ENCODE measurements around the gene SPOCK3. TPM values are rescaled to one million over a fixed set of nuclear protein-coding genes. Genes with fewer than 3 reads are reported as not detected.

Gene SPOCK3
- total RNA-seq, 1 donor from 2014 or later = not detected

DNA sequence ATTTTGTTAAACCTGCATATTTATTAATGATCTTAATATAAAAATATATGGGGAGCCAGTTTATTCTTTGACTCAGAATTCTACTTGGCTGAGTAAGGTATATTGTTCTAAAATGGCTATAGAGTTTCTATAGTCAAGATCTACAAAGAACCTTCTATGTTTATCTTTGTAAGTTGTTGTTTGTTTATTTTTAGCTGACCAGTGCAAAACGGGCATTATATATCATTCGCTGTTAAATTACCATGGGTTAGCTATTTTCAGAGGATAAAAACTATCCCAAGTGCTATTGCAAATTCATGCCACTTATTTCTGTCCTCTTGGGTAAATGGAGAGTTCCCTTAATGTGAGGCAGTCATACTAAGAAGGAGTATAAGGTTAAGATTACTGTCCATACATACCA is 5.3 kb upstream of the SPOCK3 start:
- Histone ChIP-seq H3K27me3 (no peaks in the 10 kb centered on the region), H3K4me3 (no peak overlapping the region), H3K36me3 (no peaks in the 10 kb centered on the region), H3K4me1 (no peaks in the 10 kb centered on the region), H3K27ac (no peak overlapping the region), H3K9me3 (no peaks in the 10 kb centered on the region)
- intact Hi-C loops (cut with DNase I) = no loop called here
- TF ChIP-seq, protein P1, sequence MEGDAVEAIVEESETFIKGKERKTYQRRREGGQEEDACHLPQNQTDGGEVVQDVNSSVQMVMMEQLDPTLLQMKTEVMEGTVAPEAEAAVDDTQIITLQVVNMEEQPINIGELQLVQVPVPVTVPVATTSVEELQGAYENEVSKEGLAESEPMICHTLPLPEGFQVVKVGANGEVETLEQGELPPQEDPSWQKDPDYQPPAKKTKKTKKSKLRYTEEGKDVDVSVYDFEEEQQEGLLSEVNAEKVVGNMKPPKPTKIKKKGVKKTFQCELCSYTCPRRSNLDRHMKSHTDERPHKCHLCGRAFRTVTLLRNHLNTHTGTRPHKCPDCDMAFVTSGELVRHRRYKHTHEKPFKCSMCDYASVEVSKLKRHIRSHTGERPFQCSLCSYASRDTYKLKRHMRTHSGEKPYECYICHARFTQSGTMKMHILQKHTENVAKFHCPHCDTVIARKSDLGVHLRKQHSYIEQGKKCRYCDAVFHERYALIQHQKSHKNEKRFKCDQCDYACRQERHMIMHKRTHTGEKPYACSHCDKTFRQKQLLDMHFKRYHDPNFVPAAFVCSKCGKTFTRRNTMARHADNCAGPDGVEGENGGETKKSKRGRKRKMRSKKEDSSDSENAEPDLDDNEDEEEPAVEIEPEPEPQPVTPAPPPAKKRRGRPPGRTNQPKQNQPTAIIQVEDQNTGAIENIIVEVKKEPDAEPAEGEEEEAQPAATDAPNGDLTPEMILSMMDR (IDR thresholded peaks at IDR 0.05) = no peak
- no peak for DNase-seq (ENCODE audit: low spot score in 2 of 2)

DNA sequence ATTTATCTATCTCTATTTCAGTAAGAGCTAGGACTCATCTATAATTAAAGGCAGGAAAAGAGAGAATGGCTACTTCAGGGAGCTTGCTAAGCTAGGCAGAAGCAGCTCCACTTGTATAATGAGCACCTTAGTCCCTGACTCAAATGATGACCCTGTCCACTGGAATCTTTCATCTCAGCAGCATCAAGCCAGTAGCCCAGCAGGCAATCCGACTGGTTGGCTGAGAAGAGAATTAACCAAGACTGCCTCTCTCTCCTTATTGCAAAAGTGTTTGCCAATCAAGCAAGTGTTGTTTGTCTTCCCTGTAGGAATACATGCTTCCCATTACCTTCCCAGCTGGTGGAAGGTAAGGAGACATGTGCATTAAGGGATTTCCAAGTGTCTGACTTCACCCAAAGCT is 3.9 kb upstream of the SPOCK3 start:
- no peak for DNase-seq (ENCODE audit: low spot score in 2 of 2)
- TF ChIP-seq, protein P1 (IDR thresholded peaks at IDR 0.05) = no peak
- H3K4me1 ChIP-seq = peaks cover 0 to 7% of the 10 kb centered on the region in 2 donors
- no peaks in the 10 kb centered on the region for H3K27me3 ChIP-seq
- H3K27ac ChIP-seq = no peak overlapping the region
- no peak overlapping the region for H3K4me3 ChIP-seq
- intact Hi-C loops (cut with DNase I) = no loop called here
- H3K9me3 ChIP-seq = no peaks in the 10 kb centered on the region
- no peaks in the 10 kb centered on the region for H3K36me3 ChIP-seq

DNA sequence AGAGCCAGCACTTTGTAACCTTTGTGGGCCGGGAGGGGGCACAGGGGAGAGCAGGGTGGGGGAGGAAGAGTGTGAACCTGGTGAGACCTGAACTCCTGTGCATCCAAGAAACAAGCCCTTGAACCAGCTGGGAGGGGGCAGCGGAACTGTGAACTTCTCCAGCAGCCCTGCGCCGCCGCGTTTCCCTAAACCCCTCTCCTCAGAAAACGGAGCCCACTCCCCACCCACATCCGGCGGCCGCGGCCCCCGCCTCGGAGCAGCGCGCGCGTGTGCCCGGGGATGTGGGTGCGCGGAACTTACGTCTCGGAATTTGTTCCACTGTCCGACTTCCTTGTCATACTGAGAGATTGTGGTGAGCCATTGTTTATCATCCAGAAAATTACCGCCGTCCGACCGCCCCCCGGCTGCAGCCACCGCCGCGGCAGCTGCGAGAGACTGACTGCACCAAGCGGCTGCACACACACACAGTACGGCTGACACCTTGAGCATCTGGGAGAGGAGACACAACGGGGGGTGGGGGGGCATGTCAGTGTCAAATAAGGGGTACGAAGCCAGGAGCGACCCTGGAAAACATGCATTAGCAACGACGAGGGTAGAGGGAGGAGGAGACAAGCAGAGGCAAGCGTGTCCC is 494 bp downstream of the SPOCK3 start:
- Histone ChIP-seq H3K27me3 (no peaks in the 10 kb centered on the region), H3K36me3 (no peaks in the 10 kb centered on the region), H3K9me3 (no peaks in the 10 kb centered on the region), H3K27ac (no peak overlapping the region), H3K4me1 (peaks cover 0 to 7% of the 10 kb centered on the region in 2 donors), H3K4me3 (peak overlapping the region; percentile 47 to 56)
- no peak for DNase-seq (ENCODE audit: low spot score in 2 of 2)
- TF ChIP-seq, protein P1 (IDR thresholded peaks at IDR 0.05) = no peak
- intact Hi-C loops (cut with DNase I) = no loop called here

DNA sequence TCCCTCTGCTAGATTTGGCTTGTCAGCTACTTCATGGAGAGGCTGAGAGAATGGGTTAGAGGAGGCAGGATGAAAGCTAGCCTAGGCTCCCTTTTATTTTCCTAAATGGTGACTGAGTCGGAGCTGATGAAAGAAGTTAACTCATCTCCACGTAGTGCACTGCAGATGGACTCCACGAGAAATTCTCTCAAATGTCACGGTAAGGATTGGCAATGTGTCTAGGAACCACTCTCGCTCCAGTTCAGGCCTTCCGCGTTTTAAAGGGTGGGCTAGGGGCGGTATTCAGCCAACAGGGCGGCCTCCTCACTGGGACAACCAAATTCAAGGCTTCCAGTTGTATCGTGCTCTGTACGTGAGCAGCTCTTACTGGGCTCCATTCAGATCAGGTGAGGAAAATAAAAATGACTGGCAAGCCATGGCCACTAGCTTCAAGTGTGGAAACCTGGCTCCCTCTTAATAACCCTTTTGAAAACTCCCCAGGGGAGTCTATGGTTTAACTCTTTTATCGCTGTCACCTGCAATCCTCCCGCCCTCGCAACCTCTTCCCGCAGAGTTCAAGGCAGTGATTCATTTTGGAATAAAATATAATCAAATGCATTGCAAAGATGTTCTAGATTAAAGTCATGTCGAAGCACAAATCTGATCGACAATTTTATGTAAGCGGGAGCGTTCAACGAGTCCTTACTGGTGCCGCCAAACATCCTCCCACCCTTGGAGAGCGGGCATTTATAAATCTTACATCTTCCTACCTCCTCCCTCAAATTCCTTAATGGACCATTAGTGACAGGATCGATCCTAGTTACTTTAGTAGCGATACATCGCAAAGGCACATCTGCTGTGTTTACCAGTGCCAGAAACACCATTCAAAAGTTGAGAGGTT is 1.2 kb downstream of the SPOCK3 start:
- Histone ChIP-seq H3K27me3 (no peaks in the 10 kb centered on the region), H3K9me3 (no peaks in the 10 kb centered on the region), H3K36me3 (no peaks in the 10 kb centered on the region), H3K4me3 (peak overlapping the region; percentile 47 to 56), H3K27ac (no peak overlapping the region), H3K4me1 (peaks cover 0 to 7% of the 10 kb centered on the region in 2 donors)
- intact Hi-C loops (cut with DNase I) = no loop called here
- DNase-seq (ENCODE audit: low spot score in 2 of 2) = no peak
- TF ChIP-seq, protein P1 (IDR thresholded peaks at IDR 0.05) = no peak

DNA sequence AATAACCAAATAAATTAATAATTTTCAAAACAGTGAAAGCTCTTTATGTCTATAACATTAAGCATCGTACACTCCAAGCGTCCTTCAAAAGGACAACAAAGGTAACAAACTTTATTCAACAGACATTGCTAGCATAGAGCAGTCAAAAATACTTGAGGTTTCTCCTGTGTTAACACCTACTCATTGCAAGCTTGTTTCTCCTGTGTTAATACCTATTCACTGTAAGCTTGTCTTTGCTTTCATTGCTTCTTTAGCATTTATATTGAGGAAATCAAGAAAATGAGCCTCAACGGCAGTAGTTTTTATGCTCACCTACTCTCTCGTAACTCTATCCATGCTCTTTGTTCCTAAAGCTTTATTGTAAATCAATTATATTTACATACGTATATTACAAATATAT is 3.5 kb downstream of the SPOCK3 start:
- intact Hi-C loops (cut with DNase I) = no loop called here
- H3K27ac ChIP-seq = no peak overlapping the region
- H3K9me3 ChIP-seq = no peaks in the 10 kb centered on the region
- peaks cover 0 to 7% of the 10 kb centered on the region in 2 donors for H3K4me1 ChIP-seq
- TF ChIP-seq, protein P1 (IDR thresholded peaks at IDR 0.05) = no peak
- DNase-seq (ENCODE audit: low spot score in 2 of 2) = no peak
- no peaks in the 10 kb centered on the region for H3K36me3 ChIP-seq
- no peaks in the 10 kb centered on the region for H3K27me3 ChIP-seq
- H3K4me3 ChIP-seq = no peak overlapping the region

Measured in ascending aorta (tissue), 2 donors.